HG03103 (cell line): ENCODE data around the gene DEXI.
A peak's percentile ranks its signal among the peaks of the same experiment; 100 is the strongest.
"Not testable (repeated sequence)": the region's sequence is repeated elsewhere in the genome, so short reads cannot be mapped to it uniquely, and the experiment has no call there.

Source experiments
- ATAC-seq: cut with Tn5 transposase; IDR thresholded peaks from one replicate; pipeline ENCODE4 v1.9.1; 2021; ENCODE audit warnings: low read depth; ENCODE audit not compliant: unreplicated experiment

The DEXI gene

GRCh38 chr16:10930755-10931093 is 11.5 kb downstream of the DEXI start:
- ATAC-seq = no peak

GRCh38 chr16:10929853-10930754 is 12.2 kb downstream of the DEXI start:
- no peak for ATAC-seq

- ATAC-seq = not testable (repeated sequence)
These were observed 13.2 kb downstream of the DEXI start for GRCh38 chr16:10929097-10929496.

GRCh38 chr16:10927497-10928112 is 14.7 kb downstream of the DEXI start:
- no peak for ATAC-seq

- ATAC-seq = no peak
These were observed 15.4 kb downstream of the DEXI start for GRCh38 chr16:10926867-10927266.

GRCh38 chr16:10926094-10926493 is 16.2 kb downstream of the DEXI start:
- ATAC-seq = no peak

GRCh38 chr16:10925285-10925684 is 17.0 kb downstream of the DEXI start:
- ATAC-seq = not testable (repeated sequence)

GRCh38 chr16:10923650-10924214 is 18.5 kb downstream of the DEXI start:
- no peak for ATAC-seq

- ATAC-seq = no peak
These were observed 19.1 kb downstream of the DEXI start for GRCh38 chr16:10923146-10923649.

GRCh38 chr16:10922328-10923145 is 19.7 kb downstream of the DEXI start:
- no peak for ATAC-seq

GRCh38 chr16:10921536-10922327 is 20.5 kb downstream of the DEXI start:
- ATAC-seq = no peak

- no peak for ATAC-seq
These were observed 21.4 kb downstream of the DEXI start for GRCh38 chr16:10920726-10921427.

- no peak for ATAC-seq
These were observed 23.3 kb downstream of the DEXI start for GRCh38 chr16:10919003-10919351.

GRCh38 chr16:10918294-10919002 is 23.8 kb downstream of the DEXI start:
- peak; percentile 68 for ATAC-seq

- ATAC-seq = no peak
These were observed 25.7 kb downstream of the DEXI start for GRCh38 chr16:10916534-10916933.

- ATAC-seq = no peak
These were observed 31.0 kb downstream of the DEXI start for GRCh38 chr16:10911267-10911666.

GRCh38 chr16:10907757-10908045 is 34.6 kb downstream of the DEXI start:
- no peak for ATAC-seq

GRCh38 chr16:10906914-10907756 is 35.1 kb downstream of the DEXI start:
- no peak for ATAC-seq
